Sigmoid colon (tissue), 7 donors: ENCODE data around the gene RDH14. TPM values are rescaled to one million over a fixed set of nuclear protein-coding genes. Genes with fewer than 3 reads are reported as not detected.

Source experiments
- DNase-seq: peaks from one replicate; pipeline ENCODE4 v3.0.0-alpha.2; 2019
- H3K27ac ChIP-seq, 4 donors: fragments of 200-600 bp; sonication (generic); one replicate each; pipeline ENCODE4 v1.5.1; 2016 to 2019; ENCODE audit warnings: mild to moderate bottlenecking in 1 of 4
- H3K27me3 ChIP-seq, 3 donors: fragments of 200-600 bp; sonication (generic); one replicate each; pipeline ENCODE4 v1.5.1; 2019; ENCODE audit warnings: mild to moderate bottlenecking in 1 of 3
- H3K36me3 ChIP-seq, 4 donors: fragments of 200-600 bp; sonication (generic); one replicate each; pipeline ENCODE4 v1.5.1; 2016 to 2019
- H3K4me1 ChIP-seq, 4 donors: fragments of 200-600 bp; sonication (generic); one replicate each; pipeline ENCODE4 v1.5.1; 2017 to 2019
- H3K4me3 ChIP-seq, 4 donors: fragments of 200-600 bp; sonication (generic); one replicate each; pipeline ENCODE4 v1.5.1; 2017 to 2019; ENCODE audit warnings: mild to moderate bottlenecking in 2 of 4, moderate library complexity in 1 of 4
- H3K9me3 ChIP-seq, 4 donors: fragments of 200-600 bp in 3 of 4; sonication (generic) in 3 of 4; one replicate each; pipeline versions ENCODE4 v1.5.1 to v1.6.1; 2013 to 2019
- CTCF ChIP-seq, 4 experiments: fragments of 450-650 bp in 3 of 4; fragments of 200-600 bp in 1 of 4; IDR thresholded peaks; one replicate each; pipeline ENCODE4 v1.5.1; 2016 to 2019; ENCODE audit warnings: antibody characterized with exemption in 4 of 4, mild to moderate bottlenecking in 3 of 4, moderate library complexity in 2 of 4
- EP300 ChIP-seq, 4 donors: sonication (generic); formaldehyde crosslinking; IDR thresholded peaks; one replicate each; pipeline ENCODE4 v1.6.1; 2017; ENCODE audit warnings: antibody characterized with exemption in 4 of 4
- POLR2A ChIP-seq, 2 donors: fragments of 450-650 bp; IDR thresholded peaks; one replicate each; pipeline ENCODE4 v1.6.1; 2016; ENCODE audit warnings: antibody characterized with exemption in 2 of 2, mild to moderate bottlenecking in 2 of 2, moderate library complexity in 2 of 2
- POLR2AphosphoS5 ChIP-seq, 4 donors: sonication (generic); formaldehyde crosslinking; IDR thresholded peaks; one replicate each; pipeline ENCODE4 v1.6.1; 2017; ENCODE audit warnings: antibody characterized with exemption in 4 of 4
- WGBS, 2 donors: extraction: QIAGEN DNeasy Blood & Tissue Kit; methylation state at CpG; one replicate each; pipeline ENCODE4 v1.1.7; 2013; 5-methylcytosine and 5-hydroxymethylcytosine counted together
- intact Hi-C: fragments of 100-400 bp; cut with DNase I; formaldehyde crosslinking; loops from one replicate; pipeline ENCODE4 v1.15.1; 2023
- polyA plus RNA-seq, 3 donors: library from polyadenylated mRNA; stranded (reverse); fragments of 200-250 nt; gene quantifications; one replicate each; pipeline ENCODE4 v1.2.3, GENCODE V29; 2013
- total RNA-seq, 4 donors: library from RNA; depleted of rRNA; stranded (reverse); fragments of >200 nt; gene quantifications; one replicate each; pipeline ENCODE4 v1.1.0, GENCODE V29; 2016
- donor health status: healthy with polysubstance abuse.
- donor health status: Bipolar disorder and iron deficiency.
- donor health status: healthy.

The RDH14 gene
- total RNA-seq (10 to 100 TPM; 37.5 to 45.7 (median 39.9) TPM), polyA plus RNA-seq (10 to 100 TPM; 15.3 to 17.9 (median 16.8) TPM)

- 0 to 1% methylated on average over 81 of the region's 81 CpGs for WGBS, 2 donors
- H3K4me3 ChIP-seq: peak within 1 kb of the TSS; percentile 73 to 88 (median 78)
- peak; percentile 98 for DNase-seq
- H3K4me1 ChIP-seq: peaks cover 0 to 32% (median 21%) of the 10 kb centered on the region in 4 donors
- H3K9me3 ChIP-seq: no peaks in the 10 kb centered on the region
- TF ChIP-seq POLR2AphosphoS5 (IDR thresholded peaks at IDR 0.05) (peak; percentile 75 to 92 (median 88)), POLR2A (IDR thresholded peaks at IDR 0.05) (peak; percentile 42 to 53), CTCF (IDR thresholded peaks at IDR 0.05) (no peak)
- intact Hi-C loops: loop anchor here (2.0 to 5.0 kb wide), 2 partner anchors 39 to 787 kb away; no protein-coding TSS in a partner anchor
- H3K27ac ChIP-seq: peak within 1 kb of the TSS; percentile 95 to 99 (median 96)
- no peaks in the 10 kb centered on the region for H3K27me3 ChIP-seq
- H3K36me3 ChIP-seq: peaks cover 0 to 5% (median 3%) of the 10 kb centered on the region in 4 donors
Observed at GRCh38 chr2:18560031-18560796, at the start of gene RDH14. RDH14 (minus strand) TSS chr2:18560653; CDS start chr2:18560572, 81 bp downstream.

- intact Hi-C loops: no loop called here
- peaks cover 0 to 2% (median 1%) of the 10 kb centered on the region in 4 donors for H3K4me1 ChIP-seq
- DNase-seq: no peak
- H3K27ac ChIP-seq: peak overlapping the region in 1 of 4 donors; percentile 59
- TF ChIP-seq POLR2AphosphoS5 (IDR thresholded peaks at IDR 0.05): no peak
- TF ChIP-seq CTCF (IDR thresholded peaks at IDR 0.05): no peak
- TF ChIP-seq EP300 (IDR thresholded peaks at IDR 0.05): no peak
- TF ChIP-seq POLR2A (IDR thresholded peaks at IDR 0.05): no peak
- H3K4me3 ChIP-seq: no peak overlapping the region
- no peaks in the 10 kb centered on the region for H3K27me3 ChIP-seq
- H3K9me3 ChIP-seq: no peaks in the 10 kb centered on the region
- 80 to 90% methylated on average over 1 of the region's 1 CpG for WGBS, 2 donors
- H3K36me3 ChIP-seq: no peaks in the 10 kb centered on the region
Observed at GRCh38 chr2:18610090-18610489, 49.6 kb upstream of the RDH14 start.

- no peak for DNase-seq
- H3K36me3 ChIP-seq: no peaks in the 10 kb centered on the region
- H3K4me1 ChIP-seq: peaks cover 0 to 12% (median 10%) of the 10 kb centered on the region in 4 donors
- no peak overlapping the region for H3K27ac ChIP-seq
- intact Hi-C loops: no loop called here
- no peaks in the 10 kb centered on the region for H3K9me3 ChIP-seq
- no peak overlapping the region for H3K4me3 ChIP-seq
- TF ChIP-seq POLR2A (IDR thresholded peaks at IDR 0.05) (no peak), EP300 (IDR thresholded peaks at IDR 0.05) (no peak), CTCF (IDR thresholded peaks at IDR 0.05) (no peak), POLR2AphosphoS5 (IDR thresholded peaks at IDR 0.05) (no peak)
- no peaks in the 10 kb centered on the region for H3K27me3 ChIP-seq
Observed at GRCh38 chr2:18605115-18605514, 44.7 kb upstream of the RDH14 start.

- TF ChIP-seq CTCF (IDR thresholded peaks at IDR 0.05): no peak
- no peak for TF ChIP-seq EP300 (IDR thresholded peaks at IDR 0.05)
- no peak for TF ChIP-seq POLR2AphosphoS5 (IDR thresholded peaks at IDR 0.05)
- no peak for TF ChIP-seq POLR2A (IDR thresholded peaks at IDR 0.05)
- Histone ChIP-seq H3K4me3 (no peak overlapping the region), H3K36me3 (no peaks in the 10 kb centered on the region), H3K27me3 (no peaks in the 10 kb centered on the region), H3K4me1 (peaks cover 0 to 12% (median 10%) of the 10 kb centered on the region in 4 donors), H3K27ac (no peak overlapping the region), H3K9me3 (no peaks in the 10 kb centered on the region)
- no peak for DNase-seq
- intact Hi-C loops: no loop called here
- WGBS, 2 donors: 65 to 82% methylated on average over 2 of the region's 2 CpGs
Observed at GRCh38 chr2:18604531-18604885, 44.1 kb upstream of the RDH14 start.
